KOPT-K1 (cell line): Measurements from ENCODE around the gene PLN.

Experiments
- H3K27ac ChIP-seq: fragments of 200-600 bp; sonication (generic); 2 replicates; pipeline ENCODE4 v1.5.1; 2016; ENCODE audit warnings: antibody characterized with exemption, mild to moderate bottlenecking, low read depth, low read length; ENCODE audit not compliant: poor library complexity, severe bottlenecking
- H3K36me3 ChIP-seq: fragments of 200-600 bp; sonication (generic); 2 replicates; pipeline ENCODE4 v1.5.1; 2017; ENCODE audit warnings: antibody characterized with exemption, mild to moderate bottlenecking, low read length, moderate library complexity; ENCODE audit not compliant: insufficient read depth
- H3K9me3 ChIP-seq: fragments of 200-600 bp; sonication (generic); 2 replicates; pipeline ENCODE4 v1.5.1; 2017; ENCODE audit warnings: antibody characterized with exemption, low read length, mild to moderate bottlenecking; ENCODE audit not compliant: insufficient read depth, poor library complexity, severe bottlenecking

The PLN gene

DNA sequence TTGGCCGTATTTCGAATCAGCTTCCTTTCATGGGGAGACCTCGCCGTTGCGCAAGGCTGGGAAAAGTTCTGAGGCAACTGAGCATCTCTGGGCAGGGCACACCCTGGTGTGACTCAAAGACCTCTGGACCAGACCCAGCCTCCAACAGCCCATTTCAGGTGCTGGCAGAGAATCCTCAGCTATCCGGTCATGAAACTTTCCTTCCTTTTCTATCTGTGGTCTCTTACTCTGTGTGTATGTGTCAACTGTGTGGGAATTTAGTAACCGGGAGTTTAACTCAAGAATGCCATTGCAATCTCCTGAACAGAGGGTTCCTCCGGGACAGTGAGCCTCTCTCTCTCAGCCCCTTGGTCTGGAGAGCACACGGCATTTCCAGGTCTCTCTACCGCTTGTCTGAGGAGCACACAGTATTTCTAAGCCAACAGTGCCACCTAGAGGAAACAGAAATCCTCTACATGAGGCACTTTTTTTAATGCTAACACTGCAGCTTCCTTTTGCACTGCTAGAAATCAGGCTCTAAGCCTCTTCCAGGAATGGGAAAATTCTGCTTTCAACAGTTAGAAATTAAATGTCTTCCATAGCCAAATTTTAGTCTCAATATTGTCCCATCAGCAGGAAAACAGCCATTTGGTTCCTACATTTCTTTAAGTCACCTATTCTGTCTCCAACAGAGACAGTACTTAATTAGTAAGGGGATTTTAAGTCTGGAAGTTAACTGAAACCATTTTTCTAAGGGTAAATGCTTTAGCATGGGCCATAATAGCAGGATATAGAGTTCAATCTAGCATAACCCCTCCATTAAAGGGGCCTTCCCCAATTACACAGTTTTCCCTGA is 32.7 kb downstream of the PLN start:
- H3K36me3 ChIP-seq = peaks cover 80% of the 10 kb centered on the region
- peaks cover 63% of the 10 kb centered on the region for H3K9me3 ChIP-seq
- no peak overlapping the region for H3K27ac ChIP-seq

GRCh38 chr6:118581489-118581959 is 33.4 kb downstream of the PLN start:
- Histone ChIP-seq H3K36me3 (peaks cover 80% of the 10 kb centered on the region), H3K27ac (no peak overlapping the region), H3K9me3 (peaks cover 62% of the 10 kb centered on the region)

- H3K27ac ChIP-seq = no peak overlapping the region
- H3K9me3 ChIP-seq = peaks cover 28% of the 10 kb centered on the region
These were observed 36.8 kb downstream of the PLN start for GRCh38 chr6:118584911-118585310.

GRCh38 chr6:118586746-118587485 is 38.8 kb downstream of the PLN start:
- Histone ChIP-seq H3K9me3 (peaks cover 12% of the 10 kb centered on the region), H3K27ac (no peak overlapping the region), H3K36me3 (peaks cover 52% of the 10 kb centered on the region; the same call in 1 of the 2 replicates)

More at GRCh38 chr6:118584911-118585310, 36.8 kb downstream of the PLN start:
- H3K36me3 ChIP-seq = peaks cover 58% of the 10 kb centered on the region

- no peak overlapping the region for H3K27ac ChIP-seq
- peaks cover 7% of the 10 kb centered on the region for H3K9me3 ChIP-seq
- H3K36me3 ChIP-seq = peaks cover 45% of the 10 kb centered on the region
These were observed 40.5 kb downstream of the PLN start for GRCh38 chr6:118588626-118589025.

GRCh38 chr6:118589186-118589585 is 41.1 kb downstream of the PLN start:
- H3K27ac ChIP-seq = no peak overlapping the region
- peaks cover 48% of the 10 kb centered on the region for H3K36me3 ChIP-seq

GRCh38 chr6:118589649-118590365 is 41.7 kb downstream of the PLN start:
- Histone ChIP-seq H3K9me3 (peaks cover 7% of the 10 kb centered on the region), H3K27ac (no peak overlapping the region), H3K36me3 (peaks cover 43% of the 10 kb centered on the region)

More at GRCh38 chr6:118589186-118589585, 41.1 kb downstream of the PLN start:
- peaks cover 7% of the 10 kb centered on the region for H3K9me3 ChIP-seq

DNA sequence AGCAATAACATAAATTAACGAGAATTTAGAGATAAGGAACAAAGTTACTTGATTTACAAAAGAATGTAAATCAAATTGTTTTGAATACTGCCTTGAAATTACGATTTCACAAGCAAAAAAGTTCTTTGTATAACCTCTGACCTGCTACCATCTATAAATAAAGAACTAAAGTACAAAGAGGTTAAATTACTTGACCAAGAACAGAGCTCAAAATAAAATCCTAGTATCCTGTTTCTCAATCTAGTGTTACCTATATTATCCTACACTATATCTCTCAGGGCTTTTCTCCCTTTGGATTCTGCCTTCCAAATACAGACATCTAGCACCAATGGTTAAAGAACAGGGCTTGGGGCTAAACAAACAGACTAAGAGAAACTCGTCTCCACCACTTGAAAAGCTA is 43.8 kb downstream of the PLN start:
- peaks cover 22% of the 10 kb centered on the region for H3K36me3 ChIP-seq
- peaks cover 3% of the 10 kb centered on the region for H3K9me3 ChIP-seq
- no peak overlapping the region for H3K27ac ChIP-seq

DNA sequence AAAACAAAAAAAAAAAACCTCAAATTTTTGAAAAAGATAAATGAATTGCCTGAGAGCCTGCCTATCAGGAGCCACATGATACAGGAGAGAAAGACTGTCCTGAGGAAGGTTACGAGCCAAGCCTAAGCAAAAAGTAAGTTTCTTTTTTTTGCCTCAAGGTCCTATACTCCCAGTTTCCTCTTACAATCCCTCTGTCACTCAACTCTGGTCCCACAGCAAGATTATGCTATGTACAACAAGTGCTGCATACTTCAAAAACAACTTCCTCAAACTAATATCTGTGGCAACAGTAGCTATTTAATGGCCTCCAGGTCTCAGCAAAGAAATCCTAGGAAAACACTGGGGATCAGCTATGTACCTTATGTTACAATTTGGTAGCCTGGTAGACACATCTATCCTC is 46.8 kb downstream of the PLN start:
- Histone ChIP-seq H3K27ac (no peak overlapping the region), H3K9me3 (peaks cover 11% of the 10 kb centered on the region), H3K36me3 (peaks cover 28% of the 10 kb centered on the region)

- peaks cover 23% of the 10 kb centered on the region for H3K36me3 ChIP-seq
- peaks cover 11% of the 10 kb centered on the region for H3K9me3 ChIP-seq
- H3K27ac ChIP-seq = no peak overlapping the region
These were observed 48.8 kb downstream of the PLN start for GRCh38 chr6:118596774-118597320.

- H3K36me3 ChIP-seq = peaks cover 31% of the 10 kb centered on the region
- H3K27ac ChIP-seq = no peak overlapping the region
- peaks cover 11% of the 10 kb centered on the region for H3K9me3 ChIP-seq
These were observed 49.5 kb downstream of the PLN start for GRCh38 chr6:118597636-118598035.

GRCh38 chr6:118598324-118598723 is 50.2 kb downstream of the PLN start:
- Histone ChIP-seq H3K27ac (no peak overlapping the region), H3K9me3 (peaks cover 16% of the 10 kb centered on the region), H3K36me3 (peaks cover 38% of the 10 kb centered on the region)

DNA sequence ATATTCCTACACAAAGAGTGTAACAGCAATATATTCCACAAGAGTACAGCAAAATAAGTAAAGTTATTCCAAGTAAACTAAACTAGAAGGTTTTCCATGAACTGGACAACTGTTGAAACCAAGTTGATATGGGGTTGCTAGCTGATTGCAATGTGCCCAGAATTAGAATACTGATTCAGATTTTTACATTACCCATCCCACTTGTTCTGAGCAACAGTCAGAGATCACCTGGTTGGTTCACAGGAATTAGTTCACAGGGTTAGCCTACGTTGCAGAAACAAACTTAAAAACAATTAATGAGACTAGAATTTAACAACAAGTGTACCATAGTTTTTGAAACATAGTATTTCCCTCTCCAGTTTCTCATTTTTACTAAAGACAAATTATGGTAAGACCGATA is 54.2 kb downstream of the PLN start:
- Histone ChIP-seq H3K36me3 (peaks cover 63% of the 10 kb centered on the region), H3K9me3 (peaks cover 38% of the 10 kb centered on the region), H3K27ac (no peak overlapping the region)

DNA sequence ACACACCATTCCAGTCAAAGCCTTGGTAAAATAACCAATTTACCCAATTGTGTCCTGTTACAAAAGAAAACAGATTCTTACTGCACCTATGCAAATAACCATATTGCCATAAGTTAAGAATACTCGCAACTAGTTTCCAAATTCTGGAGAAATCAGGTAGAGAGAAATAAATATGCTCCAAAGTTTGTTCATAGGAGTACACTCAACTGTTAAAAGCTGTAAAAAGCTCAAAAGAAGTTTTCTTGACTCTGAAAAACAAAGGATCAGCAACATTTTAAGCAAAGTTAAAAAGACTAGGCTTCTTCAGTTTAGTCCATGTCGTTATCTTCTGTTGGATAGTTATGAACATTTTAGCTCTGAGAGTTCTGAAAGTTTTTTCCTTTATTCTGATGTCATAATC is 55.3 kb downstream of the PLN start:
- no peak overlapping the region for H3K27ac ChIP-seq
- peaks cover 66% of the 10 kb centered on the region for H3K36me3 ChIP-seq
- peaks cover 32% of the 10 kb centered on the region for H3K9me3 ChIP-seq

GRCh38 chr6:118606268-118606667 is 58.2 kb downstream of the PLN start:
- Histone ChIP-seq H3K36me3 (peaks cover 65% of the 10 kb centered on the region), H3K9me3 (peaks cover 43% of the 10 kb centered on the region), H3K27ac (no peak overlapping the region)
